IMR-90 (cell line): Measurements from ENCODE around the gene HSPA9.

Experiments
- CEBPB ChIP-seq: IDR thresholded peaks from 2 replicates; pipeline ENCODE4 v1.6.1; 2012; ENCODE audit warnings: low read depth, low read length, improper control_type of control experiment
- CTCF ChIP-seq: conservative IDR thresholded peaks from 2 replicates; pipeline ENCODE4 v1.5.1; 2012; ENCODE audit warnings: mild to moderate bottlenecking, low read depth, low read length, improper control_type of control experiment
- MAZ ChIP-seq: IDR thresholded peaks from 2 replicates; pipeline ENCODE4 v1.6.1; 2012; ENCODE audit warnings: low read depth, mild to moderate bottlenecking, low read length, improper control_type of control experiment, moderate library complexity, borderline replicate concordance
- MXI1 ChIP-seq: IDR thresholded peaks from 2 replicates; pipeline ENCODE4 v1.6.1; 2012; ENCODE audit warnings: low read depth, mild to moderate bottlenecking, low read length, moderate library complexity, borderline replicate concordance
- POLR2A ChIP-seq: IDR thresholded peaks from 2 replicates; pipeline ENCODE4 v1.6.1; 2012; ENCODE audit warnings: mild to moderate bottlenecking, low read depth, low read length
- RCOR1 ChIP-seq: IDR thresholded peaks from 2 replicates; pipeline ENCODE4 v1.6.1; 2012; ENCODE audit warnings: mild to moderate bottlenecking, low read length, improper control_type of control experiment; ENCODE audit not compliant: insufficient replicate concordance
- SMC3 ChIP-seq: fragments of 150-350 bp; IDR thresholded peaks from 2 replicates; pipeline ENCODE4 v1.6.1; 2016; ENCODE audit warnings: low read depth, mild to moderate bottlenecking, antibody characterized with exemption, low read length, moderate library complexity
- USF2 ChIP-seq: fragments of 150-350 bp; IDR thresholded peaks from 2 replicates; pipeline ENCODE4 v1.6.1; 2017; ENCODE audit warnings: mild to moderate bottlenecking, antibody characterized with exemption, low read length, low read depth

GRCh38 chr5:138610415-138610917 is 35.3 kb upstream of the HSPA9 start:
- no peak for TF ChIP-seq POLR2A
- no peak for TF ChIP-seq MXI1
- no peak for TF ChIP-seq USF2
- peak; percentile 25; the same call in 1 of the 2 replicates for TF ChIP-seq CTCF
- no peak for TF ChIP-seq RCOR1
- TF ChIP-seq MAZ = no peak
- TF ChIP-seq SMC3 = no peak
- TF ChIP-seq CEBPB = no peak
